Stimulated activated naive CD4-positive, alpha-beta T cell (primary cell): ENCODE data around the gene CCT8L2.
"Not testable (repeated sequence)": the region's sequence is repeated elsewhere in the genome, so short reads cannot be mapped to it uniquely, and the experiment has no call there.

Source experiments
- DNase-seq, 6 experiments: peaks; one replicate each; lab custom pipeline; 2025; lab: John Stamatoyannopoulos, UW

The CCT8L2 gene

DNA sequence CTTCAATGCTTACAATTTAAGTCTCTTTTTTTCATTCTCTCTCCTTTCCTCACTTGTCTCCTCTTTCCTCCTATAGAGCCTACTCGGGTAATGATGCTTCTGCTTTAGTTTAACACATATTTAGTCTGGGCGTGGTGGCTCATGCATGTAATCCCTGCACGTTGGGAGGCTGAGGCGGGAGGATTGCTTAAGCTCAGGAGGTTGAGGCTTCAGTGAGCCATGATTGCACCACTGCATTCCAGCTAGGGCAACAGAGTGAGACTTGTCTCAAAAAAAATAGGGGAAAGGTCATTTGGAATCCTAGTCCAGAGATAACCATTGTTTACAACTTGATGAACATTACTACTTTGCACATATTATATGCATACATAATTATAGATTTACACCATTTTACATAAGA, 1.4 kb upstream of the CCT8L2 start:
- no peak for DNase-seq

DNA sequence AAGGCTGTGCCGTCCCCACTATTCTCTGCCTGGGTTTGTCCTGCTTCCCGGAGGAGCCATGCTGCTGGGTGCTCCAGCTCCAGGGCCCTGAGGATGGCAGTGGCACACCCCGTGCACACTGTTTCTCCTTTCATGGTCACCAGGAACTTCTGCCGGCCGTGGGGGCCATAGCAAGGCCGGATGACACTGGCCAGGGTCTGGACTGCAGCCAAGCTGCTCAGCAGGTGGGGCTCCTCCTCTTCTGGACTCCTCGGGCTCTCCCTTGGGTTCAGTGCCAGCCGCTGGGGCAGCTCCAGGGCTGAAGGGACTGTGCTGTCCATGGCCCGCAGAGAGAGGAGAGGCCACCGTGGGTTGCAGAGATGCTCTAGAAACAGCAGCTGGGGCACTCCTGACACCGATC, 379 bp downstream of the CCT8L2 start:
- DNase-seq = not testable (repeated sequence)

DNA sequence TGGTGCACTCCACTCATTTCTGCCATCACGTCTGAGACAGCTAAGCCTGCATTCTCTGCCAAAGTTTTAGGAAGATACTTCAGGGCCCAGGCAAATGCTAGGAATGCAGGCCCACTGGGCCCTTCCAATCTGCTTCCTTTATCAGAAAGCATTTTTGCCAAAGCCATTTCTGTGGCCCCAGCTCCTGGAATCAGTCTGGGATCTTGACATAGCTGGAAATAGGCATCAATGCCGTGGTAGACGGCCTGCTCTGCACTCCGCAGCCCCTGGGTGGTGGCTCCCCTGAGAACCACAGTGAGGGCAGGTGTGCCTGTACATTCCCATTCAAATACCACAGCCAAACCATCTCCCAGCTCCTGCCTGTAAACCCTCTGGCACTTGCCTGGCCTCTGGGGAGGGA, 1.5 kb downstream of the CCT8L2 start:
- DNase-seq = not testable (repeated sequence)

DNA sequence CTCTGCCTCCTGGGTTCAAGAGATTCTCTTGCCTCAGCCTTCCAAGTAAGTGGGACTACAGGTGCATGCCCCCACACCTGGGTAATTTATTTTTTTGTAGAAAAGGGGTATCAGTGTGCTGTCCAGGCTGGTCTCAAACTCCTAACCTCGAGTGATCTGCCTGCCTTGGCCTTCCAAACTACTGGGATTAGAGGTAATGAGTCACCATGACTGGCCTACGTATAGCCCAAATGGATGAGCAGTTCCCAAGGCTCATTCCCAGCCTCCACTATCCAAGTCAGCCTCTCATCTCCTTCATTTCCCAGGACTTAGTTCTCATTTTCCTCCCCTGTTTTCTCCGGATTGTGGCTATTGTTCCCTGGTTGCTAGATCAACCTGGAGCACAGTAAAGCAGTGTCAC, 5.6 kb downstream of the CCT8L2 start:
- no peak for DNase-seq

DNA sequence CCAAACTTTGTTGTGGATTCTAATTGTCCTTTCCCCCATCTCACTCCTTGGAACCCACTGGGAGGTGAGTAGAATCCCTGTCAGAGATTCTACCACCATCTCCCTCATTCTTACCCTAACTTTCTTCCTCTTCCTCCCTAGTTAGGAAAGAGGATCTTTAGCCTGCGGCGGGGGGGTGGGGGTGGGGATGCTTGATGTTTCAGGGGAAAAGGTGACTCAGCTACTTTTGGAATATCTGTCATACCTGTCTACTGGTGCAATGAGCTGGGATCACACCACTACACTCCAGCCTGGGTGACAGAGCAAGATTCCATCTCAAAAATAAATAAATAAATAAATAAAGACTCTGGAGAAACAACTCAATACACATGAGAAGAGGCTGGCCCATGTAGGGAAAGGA, 6.4 kb downstream of the CCT8L2 start:
- no peak for DNase-seq

DNA sequence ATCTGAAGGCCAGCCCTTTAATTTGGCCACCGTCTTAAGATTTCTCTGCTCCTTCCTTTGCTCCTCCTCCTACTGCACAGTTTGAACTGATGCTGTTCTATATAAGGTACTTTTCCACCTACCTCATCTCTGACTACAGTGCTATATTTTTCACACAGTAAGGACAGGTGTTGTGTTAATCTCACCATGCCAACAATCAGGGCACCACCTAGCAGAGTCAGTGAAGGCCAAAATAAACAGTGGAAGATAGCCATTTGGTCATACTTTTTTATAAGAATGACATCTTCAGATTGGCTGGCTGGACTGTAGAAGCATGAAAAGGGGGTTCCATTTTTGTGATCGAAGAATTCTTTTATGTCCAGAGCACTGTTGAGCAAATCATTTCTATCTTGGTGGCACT, 11.7 kb downstream of the CCT8L2 start:
- not testable (repeated sequence) for DNase-seq

DNA sequence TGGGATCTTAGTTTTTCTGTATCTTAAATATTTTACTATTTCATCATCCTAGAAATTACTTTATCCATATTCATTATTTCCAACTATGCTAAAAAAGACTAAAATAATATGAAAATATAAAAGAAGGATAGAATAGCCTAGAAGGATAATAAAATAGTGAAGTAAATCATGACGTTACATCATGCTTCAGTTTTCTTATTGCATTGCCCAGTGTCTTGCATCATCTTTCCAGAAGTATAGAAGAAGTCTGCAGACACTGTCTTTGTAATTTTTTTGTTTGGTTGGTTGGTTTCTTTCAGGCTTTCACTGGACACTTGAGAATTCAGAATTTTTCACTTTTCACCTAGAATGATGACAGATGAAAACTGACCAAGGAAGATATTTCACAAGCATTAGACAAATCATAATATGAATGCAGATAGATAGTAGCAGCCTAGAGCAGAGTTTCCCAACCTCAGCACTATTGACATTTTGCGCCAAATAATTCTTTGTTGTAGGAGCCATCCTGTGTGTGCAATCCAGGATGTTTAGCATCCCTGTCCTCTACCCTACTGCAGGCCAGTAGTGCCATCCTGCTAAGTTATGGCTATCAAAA, 23.3 kb downstream of the CCT8L2 start:
- not testable (repeated sequence) for DNase-seq

DNA sequence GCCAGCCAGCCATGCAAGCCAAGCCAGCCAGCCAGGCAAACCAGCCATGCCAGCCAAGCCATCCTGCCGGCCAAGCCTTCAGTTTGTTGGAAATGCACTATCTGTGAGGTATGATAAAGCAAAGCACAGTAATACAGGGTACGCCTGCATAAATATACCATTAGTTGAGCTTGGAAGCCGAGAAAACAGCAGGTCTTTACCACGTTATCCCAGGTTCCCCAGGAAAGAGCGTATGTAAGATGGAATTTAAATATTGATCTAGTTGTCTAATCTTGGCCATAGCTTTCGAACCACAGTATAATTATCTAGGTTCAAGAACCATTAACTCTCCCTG, 24.2 kb downstream of the CCT8L2 start:
- no peak for DNase-seq

DNA sequence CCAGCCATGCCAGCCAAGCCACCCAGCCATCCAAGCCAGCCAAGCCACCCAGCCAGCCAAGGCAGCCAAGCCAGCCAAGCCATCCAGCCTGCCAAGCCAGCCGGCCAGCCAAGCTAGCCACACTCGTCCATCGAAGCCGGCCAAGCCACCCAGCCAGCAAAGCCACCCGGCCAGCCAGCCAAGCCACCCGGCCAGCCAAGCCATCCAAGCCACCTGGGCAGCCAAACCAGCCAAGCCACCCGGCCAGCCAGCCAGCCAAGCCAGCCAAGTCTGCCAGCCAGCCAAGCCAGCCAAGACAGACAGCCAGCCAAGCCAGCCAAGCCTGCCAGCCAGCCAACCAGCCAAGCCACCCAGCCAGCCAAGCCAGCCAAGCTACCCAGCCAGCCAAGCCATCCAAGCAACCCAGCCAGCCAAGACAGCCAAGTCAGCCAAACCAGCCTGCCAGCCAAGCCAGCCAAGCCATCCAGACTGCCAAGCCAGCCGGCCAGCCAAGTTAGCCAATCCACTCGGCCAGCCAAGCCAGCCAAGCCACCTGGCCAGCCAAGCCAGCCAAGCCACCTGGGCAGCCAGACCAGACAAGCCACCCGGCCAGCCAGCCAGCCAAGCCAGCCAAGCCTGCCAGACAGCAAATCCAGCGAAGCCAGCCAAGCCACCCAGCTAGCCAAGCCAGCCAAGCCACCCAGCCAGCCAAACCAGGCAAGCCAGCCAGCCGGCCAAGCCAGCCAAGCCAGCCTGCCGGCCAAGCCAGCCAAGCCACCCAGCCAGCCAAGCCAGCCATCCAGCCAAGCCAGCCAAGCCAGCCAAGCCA, 24.8 kb downstream of the CCT8L2 start:
- DNase-seq = not testable (repeated sequence)

DNA sequence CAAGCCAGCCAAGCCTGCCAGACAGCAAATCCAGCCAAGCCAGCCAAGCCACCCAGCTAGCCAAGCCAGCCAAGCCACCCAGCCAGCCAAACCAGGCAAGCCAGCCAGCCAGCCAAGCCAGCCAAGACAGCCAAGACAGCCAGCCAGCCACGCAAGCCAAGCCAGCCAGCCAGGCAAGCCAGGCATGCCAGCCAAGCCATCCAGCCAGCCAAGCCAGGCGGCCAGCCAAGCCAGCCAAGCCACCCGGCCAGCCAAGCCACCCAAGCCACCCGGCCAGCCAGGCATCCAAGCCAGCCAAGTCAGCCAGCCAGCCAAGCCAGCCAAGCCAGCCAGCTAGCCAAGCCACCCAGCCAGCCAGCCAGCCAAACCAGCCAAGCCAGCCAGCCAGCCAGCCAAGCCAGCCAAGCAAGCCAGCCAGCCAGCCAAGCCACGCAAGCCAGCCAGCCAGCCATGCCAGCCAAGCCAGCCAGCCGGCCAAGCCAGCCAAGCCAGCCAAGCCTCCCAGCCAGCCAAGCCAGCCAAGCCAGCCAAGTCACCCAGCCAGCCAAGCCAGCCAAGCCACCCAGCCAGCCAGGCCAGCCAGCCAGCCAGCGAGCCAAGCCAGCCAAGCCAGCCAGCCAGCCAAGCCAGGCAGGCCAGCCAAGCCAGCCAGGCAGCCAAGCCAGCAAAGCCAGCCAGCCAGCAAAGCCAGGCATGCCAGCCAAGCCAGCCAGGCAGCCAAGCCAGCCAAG, 26.0 kb downstream of the CCT8L2 start:
- not testable (repeated sequence) for DNase-seq

DNA sequence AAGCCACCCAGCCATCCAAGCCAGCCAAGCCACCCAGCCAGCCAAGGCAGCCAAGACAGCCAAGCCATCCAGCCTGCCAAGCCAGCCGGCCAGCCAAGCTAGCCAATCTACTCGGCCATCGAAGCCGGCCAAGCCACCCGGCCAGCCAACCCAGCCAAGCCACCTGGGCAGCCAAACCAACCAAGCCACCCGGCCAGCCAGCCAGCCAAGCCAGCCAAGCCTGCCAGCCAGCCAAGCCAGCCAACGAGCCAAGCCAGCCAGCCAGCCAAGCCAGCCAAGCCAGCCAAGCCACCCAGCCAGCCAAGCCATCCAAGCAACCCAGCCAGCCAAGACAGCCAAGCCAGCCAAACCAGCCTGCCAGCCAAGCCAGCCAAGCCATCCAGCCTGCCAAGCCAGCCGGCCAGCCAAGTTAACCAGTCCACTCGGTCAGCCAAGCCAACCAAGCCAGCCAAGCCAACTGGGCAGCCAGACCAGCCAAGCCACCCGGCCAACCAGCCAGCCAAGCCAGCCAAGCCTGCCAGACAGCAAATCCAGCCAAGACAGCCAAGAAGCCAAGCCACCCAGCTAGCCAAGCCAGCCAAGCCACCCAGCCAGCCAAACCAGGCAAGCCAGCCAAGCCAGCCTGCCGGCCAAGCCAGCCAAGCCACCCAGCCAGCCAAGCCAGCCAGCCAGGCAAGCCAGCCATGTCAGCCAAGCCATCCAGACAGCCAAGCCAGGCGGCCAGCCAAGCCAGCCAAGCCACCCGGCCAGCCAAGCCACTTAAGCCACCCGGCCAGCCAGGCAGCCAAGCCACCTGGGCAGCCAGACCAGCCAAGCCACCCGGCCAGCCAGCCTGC, 26.8 kb downstream of the CCT8L2 start:
- not testable (repeated sequence) for DNase-seq

DNA sequence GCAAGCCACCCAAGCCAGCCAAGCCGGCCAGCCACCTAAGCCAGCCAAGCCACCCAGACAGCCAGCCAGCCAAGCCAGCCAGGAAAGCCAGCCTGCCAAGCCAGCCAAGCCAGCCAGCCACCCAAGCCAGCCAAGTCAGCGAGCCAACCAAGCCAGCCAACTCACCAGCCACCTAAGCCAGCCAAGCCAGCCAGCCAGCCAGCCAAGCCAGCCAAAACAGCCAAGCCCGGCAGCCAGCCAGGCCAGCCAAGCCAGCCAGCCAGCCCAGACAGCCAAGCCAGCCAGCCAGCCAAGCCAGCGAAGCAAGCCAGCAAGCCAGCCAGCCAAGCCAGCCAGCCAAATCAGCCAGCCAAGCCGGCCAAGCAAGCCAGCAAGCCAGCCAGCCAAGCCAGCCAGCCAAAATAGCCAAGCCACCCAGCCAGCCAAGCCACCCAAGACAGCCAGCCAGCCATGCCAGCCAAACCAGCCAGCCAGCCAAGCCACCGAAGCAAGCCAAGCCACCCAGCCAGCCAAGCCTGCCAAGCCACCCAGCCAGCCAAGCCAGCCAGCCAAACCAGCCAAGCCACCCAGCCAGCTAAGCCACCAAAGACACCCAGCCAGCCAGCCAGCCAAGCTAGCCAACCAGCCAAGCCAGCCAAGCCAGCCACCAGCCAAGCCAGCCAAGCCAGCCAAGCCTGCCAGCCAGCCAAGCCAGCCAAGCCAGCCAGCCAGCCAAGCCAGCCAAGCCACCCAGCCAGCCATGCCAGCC, 27.6 kb downstream of the CCT8L2 start:
- DNase-seq = not testable (repeated sequence)

DNA sequence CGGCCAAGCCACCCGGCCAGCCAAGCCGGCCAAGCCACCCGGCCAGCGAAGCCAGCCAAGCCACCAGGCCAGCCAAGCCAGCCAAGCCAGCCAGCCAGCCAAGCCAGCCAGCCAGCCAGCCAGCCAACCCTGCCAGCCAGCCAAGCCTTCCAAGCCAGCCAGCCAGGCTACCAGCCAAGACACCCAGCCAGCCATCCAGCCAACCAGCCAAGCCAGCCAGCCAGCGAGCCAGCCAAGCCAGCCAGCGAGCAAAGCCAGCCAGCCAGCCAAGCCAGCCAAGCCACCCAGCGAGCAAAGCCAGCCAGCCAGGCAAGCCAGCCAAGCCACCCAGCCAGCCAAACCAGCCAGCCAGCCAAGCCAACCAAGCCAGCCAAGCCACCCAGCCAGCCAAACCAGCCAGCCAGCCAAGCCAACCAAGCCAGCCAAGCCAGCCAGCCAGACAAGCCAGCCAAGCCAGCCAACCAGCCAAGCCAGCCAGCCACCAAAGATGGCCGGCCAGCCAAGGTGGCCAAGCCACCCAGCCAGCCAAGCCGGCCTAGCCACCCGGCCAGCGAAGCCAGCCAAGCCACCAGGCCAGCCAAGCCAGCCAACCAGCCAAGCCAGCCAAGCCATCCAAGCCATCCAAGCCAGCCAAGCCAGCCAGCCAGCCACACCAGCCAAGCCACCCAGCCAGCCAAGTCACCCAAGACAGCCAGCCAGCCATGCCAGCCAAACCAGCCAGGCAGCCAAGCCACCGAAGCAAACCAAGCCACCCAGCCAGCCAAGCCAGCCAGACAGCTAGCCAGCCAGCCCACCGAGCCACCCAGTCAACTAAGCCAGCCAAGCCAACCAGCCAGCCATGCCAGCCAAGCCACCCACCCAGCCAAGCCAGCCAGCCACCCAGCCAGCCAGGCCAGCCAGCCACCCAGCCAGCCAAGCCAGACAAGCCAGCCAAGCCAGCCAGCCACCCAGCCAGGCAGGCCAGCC, 28.8 kb downstream of the CCT8L2 start:
- DNase-seq = no peak

DNA sequence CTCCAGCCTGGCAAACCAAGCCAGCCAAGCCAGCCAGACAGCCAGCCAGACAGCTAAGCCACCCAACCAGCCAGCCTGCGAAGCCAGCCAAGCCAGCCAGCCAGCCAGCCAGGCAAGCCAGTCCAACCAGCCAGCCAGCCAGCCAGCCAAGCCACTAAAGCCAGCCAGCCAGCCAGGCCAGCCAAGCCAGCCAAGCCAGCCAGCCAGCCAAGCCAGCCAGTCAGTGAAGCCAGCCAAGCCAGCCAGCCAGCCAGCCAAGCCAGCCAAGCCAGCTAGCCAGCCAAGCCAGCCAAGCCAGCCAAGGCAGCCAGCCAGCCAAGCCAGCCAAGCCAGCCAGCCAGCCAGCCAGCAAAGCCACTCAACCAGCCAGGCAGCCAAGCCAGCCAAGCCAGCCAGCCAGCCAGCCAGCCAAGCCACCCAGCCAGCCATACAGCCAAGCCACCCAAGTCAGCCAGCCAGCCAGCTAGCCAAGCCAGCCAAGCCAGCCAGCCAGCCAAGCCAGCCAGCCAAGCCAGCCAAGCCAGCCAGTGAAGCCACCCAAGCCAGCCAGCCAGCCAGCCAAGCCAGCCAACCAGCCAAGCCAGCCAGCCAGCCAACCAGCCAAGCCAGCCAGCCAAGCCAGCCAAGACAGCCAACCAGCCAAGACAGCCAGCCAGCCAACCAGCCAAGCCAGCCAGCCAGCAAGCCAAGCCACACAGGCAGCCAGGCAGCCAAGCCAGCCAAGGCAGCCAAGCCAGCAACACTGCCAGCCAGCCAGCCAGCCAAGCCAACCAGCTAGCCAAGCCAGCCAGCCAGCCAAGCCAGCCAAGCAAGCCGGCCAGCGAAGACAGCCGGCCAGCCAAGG, 29.7 kb downstream of the CCT8L2 start:
- DNase-seq = no peak

DNA sequence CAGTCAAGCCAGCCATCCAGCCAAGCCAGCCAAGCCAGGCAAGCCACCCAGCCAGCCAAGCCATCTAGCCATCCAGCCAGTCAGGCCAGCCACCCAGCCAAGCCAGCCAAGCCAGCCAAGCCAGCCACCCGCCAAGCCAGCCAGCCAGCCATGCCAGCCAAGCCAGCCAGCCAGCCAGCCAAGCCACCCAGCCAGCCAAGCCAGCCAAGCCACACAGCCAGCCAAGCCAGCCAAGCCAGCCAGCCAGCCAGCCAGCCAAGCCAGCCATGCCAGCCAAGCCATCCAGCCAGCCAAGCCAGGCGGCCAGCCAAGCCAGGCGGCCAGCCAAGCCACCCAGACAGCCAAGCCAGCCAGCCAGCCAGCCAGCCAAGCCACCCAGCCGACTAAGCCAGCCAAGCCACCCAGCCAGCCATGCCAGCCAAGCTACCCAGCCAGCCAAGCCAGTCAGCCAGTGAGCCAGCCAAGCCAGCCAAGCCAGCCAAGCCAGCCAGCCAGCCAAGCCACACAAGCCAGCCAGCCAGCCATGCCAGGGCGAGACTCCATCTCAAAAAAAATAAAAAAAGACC, 31.4 kb downstream of the CCT8L2 start:
- not testable (repeated sequence) for DNase-seq

DNA sequence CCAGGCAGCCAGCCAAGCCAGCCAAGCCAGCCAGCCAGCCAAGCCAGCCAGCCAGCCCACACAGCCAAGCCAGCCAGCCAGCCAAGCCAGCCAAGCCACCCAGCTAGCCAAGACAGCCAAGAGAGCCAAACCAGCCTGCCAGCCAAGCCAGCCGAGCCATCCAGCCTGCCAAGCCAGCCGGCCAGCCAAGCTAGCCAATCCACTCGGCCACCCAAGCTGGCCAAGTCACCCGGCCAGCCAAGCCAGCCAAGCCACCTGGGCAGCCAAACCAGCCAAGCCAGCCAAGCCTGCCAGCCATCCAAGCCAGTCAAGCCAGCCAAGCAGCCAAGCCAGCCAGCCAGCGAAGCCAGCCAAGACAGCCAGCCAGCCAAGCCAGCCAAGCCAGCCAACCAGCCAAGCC, 32.0 kb downstream of the CCT8L2 start:
- DNase-seq = not testable (repeated sequence)

DNA sequence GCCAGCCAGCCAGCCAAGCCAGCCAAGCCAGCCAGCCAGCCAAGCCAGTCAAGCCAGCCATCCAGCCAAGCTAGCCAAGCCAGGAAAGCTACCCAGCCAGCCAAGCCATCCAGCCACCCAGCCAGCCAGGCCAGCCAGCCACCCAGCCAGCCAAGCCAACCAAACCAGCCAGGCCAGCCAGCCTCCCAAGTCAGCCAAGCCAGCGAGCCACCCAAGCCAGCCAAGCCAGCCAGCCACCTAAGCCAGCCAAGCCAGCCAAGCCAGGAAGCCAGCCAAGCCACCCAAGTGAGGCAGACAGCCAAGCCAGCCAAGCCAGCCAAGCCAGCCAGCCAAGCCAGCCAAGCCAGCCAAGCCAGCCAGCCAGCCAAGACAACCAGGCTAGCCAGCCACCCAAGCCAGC, 32.6 kb downstream of the CCT8L2 start:
- DNase-seq = not testable (repeated sequence)

DNA sequence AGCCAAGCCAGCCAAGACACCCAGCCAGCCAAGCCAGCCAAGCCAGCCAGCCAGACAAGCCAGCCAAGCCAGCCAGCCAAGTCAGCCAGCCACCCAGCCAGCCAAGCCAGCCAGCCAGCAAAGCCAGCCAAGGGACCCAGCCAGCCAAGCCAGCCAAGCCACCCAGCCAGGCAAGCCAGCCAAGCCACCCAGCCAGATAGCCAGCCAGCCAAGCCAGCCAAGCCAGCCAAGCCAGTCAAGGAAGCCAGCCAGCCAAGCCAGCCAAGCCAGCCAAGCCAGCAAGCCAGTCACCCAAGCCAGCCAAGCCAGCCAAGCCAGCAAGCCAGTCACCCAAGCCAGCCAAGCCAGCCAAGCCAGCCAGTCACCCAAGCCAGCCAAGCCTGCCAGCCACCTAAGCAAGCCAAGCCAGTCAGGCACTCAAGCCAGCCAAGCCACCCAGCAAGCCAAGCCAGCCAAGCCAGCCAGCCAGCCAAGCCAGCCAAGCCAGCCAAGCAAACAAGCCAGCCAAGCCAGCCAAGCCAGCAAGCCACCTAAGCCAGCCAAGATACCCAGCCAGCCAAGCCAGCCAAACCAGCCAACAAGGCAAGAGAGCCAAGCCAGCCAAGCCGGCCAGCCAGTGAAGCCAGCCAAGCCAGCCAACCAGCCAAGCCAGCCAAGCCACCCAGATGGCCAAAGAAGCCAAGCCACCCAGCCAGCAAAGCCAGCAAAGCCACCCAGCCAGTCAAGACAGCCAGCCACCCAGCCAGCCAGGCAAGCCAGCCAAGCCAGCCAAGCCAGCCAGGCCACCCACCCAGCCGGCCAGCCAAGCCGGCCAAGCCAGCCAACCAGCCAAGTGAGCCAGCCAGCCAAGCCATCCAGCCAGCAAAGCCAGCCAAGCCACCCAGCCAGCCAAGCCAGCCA, 33.3 kb downstream of the CCT8L2 start:
- no peak for DNase-seq
